ENCODE measurements around the gene KRTAP10-2. TPM values are rescaled to one million over a fixed set of nuclear protein-coding genes. Genes with fewer than 3 reads are reported as not detected.
"Not testable (repeated sequence)": the region's sequence is repeated elsewhere in the genome, so short reads cannot be mapped to it uniquely, and the experiment has no call there.

The KRTAP10-2 gene
- total RNA-seq, 1 experiment from 2014 or later, result not detected

DNA sequence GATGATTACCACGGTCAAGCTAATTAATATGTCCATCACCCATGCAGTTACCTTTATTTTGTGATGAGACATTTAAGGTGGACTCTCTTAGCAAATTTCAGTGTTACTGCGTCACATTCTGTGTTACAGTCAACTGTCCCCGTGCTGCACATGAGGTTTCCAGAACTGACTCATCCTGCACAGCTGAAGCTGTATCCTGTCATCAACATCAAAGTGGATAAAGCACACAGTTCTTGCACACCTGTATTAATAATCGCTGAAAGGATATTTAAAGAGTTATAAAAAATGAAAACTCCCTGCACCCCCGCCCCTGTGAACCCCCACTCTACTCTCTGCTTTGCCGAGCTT, 32.5 kb upstream of the KRTAP10-2 start:
- CTCF ChIA-PET, result interaction anchor here (0.6 kb wide), 1 partner anchor 240 kb away, joined by 3 read pairs; no protein-coding TSS in a partner anchor
- Mint-ChIP-seq H3K27me3 (ENCODE audit: insufficient read depth, unreplicated experiment) (peaks cover 62% of the 10 kb centered on the region), H3K36me3 (ENCODE audit: insufficient read depth, unreplicated experiment) (no peaks in the 10 kb centered on the region), H3K27ac (ENCODE audit: low read depth, unreplicated experiment) (no peak overlapping the region), H3K4me3 (ENCODE audit: unreplicated experiment) (no peak overlapping the region), H3K9me3 (ENCODE audit: unreplicated experiment) (peaks cover 8% of the 10 kb centered on the region), H3K4me1 (ENCODE audit: insufficient read depth, unreplicated experiment) (no peaks in the 10 kb centered on the region)
- POLR2A ChIA-PET, result interaction anchor here (0.5 kb wide), 1 partner anchor 27 kb away, joined by 3 read pairs; no protein-coding TSS in a partner anchor
- intact Hi-C loops (cut with micrococcal nuclease), result no loop called here
- no peak for DNase-seq (ENCODE audit: unreplicated experiment)
- no TSS peak for BruUV-seq (replicated peaks)
- TF ChIP-seq CTCF (IDR thresholded peaks at IDR 0.05; ENCODE audit: unreplicated experiment), result no peak

DNA sequence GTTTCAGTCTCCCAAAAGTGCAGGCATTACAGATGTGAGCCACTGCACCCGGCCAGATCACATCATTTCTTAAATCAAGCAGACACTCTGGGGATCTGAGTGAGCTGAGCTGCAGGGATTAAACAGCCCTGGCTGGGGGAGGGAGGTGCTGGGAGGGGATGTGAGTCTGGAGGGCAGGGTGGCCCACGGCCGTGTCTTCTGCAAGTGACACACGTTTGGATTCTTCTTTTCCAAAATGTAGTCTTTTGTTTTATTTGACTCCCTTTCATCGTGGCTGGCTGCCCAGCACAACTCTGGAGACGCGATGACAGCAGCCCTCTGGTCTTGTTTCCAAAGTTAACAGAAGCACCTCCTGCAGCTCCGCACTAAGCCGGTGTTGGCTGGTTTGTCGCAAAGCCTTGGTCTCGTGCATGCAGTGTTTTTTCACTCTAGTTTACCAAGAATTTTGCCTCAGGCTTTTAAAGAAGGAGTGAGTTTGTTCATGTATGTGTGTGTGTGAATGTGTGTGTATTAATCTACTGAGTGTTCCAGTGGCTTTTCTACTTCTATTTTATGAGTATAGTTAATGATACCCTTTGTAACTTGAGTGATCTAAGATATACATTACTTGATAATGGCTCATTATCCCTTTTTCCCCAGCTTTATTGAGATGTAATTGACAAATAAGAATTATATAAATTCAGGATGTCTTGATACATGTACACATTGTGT, 31.9 kb upstream of the KRTAP10-2 start:
- Mint-ChIP-seq H3K36me3 (ENCODE audit: insufficient read depth, unreplicated experiment) (no peaks in the 10 kb centered on the region), H3K27ac (ENCODE audit: low read depth, unreplicated experiment) (no peak overlapping the region), H3K4me3 (ENCODE audit: unreplicated experiment) (no peak overlapping the region), H3K9me3 (ENCODE audit: unreplicated experiment) (peaks cover 8% of the 10 kb centered on the region), H3K27me3 (ENCODE audit: insufficient read depth, unreplicated experiment) (peaks cover 61% of the 10 kb centered on the region), H3K4me1 (ENCODE audit: insufficient read depth, unreplicated experiment) (no peaks in the 10 kb centered on the region)
- POLR2A ChIA-PET, result interaction anchor here (0.6 kb wide), 1 partner anchor 47 kb away, joined by 3 read pairs; no protein-coding TSS in a partner anchor
- DNase-seq (ENCODE audit: unreplicated experiment), result no peak
- intact Hi-C loops (cut with micrococcal nuclease), result no loop called here
- CTCF ChIA-PET, result interaction anchor here (0.6 kb wide), 1 partner anchor 239 kb away, joined by 3 read pairs; no protein-coding TSS in a partner anchor
- BruUV-seq (replicated peaks), result no TSS peak
- TF ChIP-seq CTCF (IDR thresholded peaks at IDR 0.05; ENCODE audit: unreplicated experiment), result no peak

DNA sequence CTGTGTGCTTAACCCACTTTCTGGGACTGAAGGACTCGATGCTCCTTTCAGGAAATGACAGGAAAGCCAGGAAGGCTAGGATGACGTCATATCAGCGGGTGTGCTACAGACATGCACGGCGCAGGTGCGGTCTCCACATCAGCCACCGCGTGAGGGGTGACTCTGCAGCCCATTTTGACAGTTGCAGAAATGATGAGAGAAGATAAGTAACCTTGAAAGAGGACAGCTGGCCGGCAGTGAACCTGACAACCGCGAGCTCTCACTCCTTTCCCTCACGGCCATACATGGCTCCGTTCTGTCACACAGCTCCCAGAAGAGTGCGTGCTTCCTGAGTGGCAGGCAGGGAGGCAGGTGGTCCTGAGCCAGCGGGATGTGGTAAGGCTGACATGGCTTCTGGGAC, 30.8 kb upstream of the KRTAP10-2 start:
- DNase-seq (ENCODE audit: unreplicated experiment), result no peak
- ChIA-PET CTCF (no interaction called here), POLR2A (no interaction called here)
- no peaks in the 10 kb centered on the region for H3K4me1 Mint-ChIP-seq (ENCODE audit: insufficient read depth, unreplicated experiment)
- peaks cover 14% of the 10 kb centered on the region for H3K9me3 Mint-ChIP-seq (ENCODE audit: unreplicated experiment)
- no peak for TF ChIP-seq CTCF (IDR thresholded peaks at IDR 0.05; ENCODE audit: unreplicated experiment)
- intact Hi-C loops (cut with micrococcal nuclease), result no loop called here
- no TSS peak for BruUV-seq (replicated peaks)
- H3K27ac Mint-ChIP-seq (ENCODE audit: low read depth, unreplicated experiment), result no peak overlapping the region
- peaks cover 49% of the 10 kb centered on the region for H3K27me3 Mint-ChIP-seq (ENCODE audit: insufficient read depth, unreplicated experiment)
- no peaks in the 10 kb centered on the region for H3K36me3 Mint-ChIP-seq (ENCODE audit: insufficient read depth, unreplicated experiment)
- H3K4me3 Mint-ChIP-seq (ENCODE audit: unreplicated experiment), result no peak overlapping the region

GRCh38 chr21:44581158-44581557, 29.9 kb upstream of the KRTAP10-2 start:
- peaks cover 16% of the 10 kb centered on the region for H3K9me3 Mint-ChIP-seq (ENCODE audit: unreplicated experiment)
- no peak for TF ChIP-seq CTCF (IDR thresholded peaks at IDR 0.05; ENCODE audit: unreplicated experiment)
- CTCF ChIA-PET, result no interaction called here
- H3K4me1 Mint-ChIP-seq (ENCODE audit: insufficient read depth, unreplicated experiment), result no peaks in the 10 kb centered on the region
- intact Hi-C loops (cut with micrococcal nuclease), result no loop called here
- no peak overlapping the region for H3K27ac Mint-ChIP-seq (ENCODE audit: low read depth, unreplicated experiment)
- POLR2A ChIA-PET, result no interaction called here
- BruUV-seq (replicated peaks), result no TSS peak
- H3K36me3 Mint-ChIP-seq (ENCODE audit: insufficient read depth, unreplicated experiment), result no peaks in the 10 kb centered on the region
- peaks cover 40% of the 10 kb centered on the region for H3K27me3 Mint-ChIP-seq (ENCODE audit: insufficient read depth, unreplicated experiment)
- DNase-seq (ENCODE audit: unreplicated experiment), result no peak
- no peak overlapping the region for H3K4me3 Mint-ChIP-seq (ENCODE audit: unreplicated experiment)

- CTCF ChIA-PET, result interaction anchor here (0.5 kb wide), 1 partner anchor 10 kb away, joined by 3 read pairs; no protein-coding TSS in a partner anchor
- H3K36me3 Mint-ChIP-seq (ENCODE audit: insufficient read depth, unreplicated experiment); H3K4me3 Mint-ChIP-seq (ENCODE audit: unreplicated experiment); BruUV-seq (replicated peaks); DNase-seq (ENCODE audit: unreplicated experiment); intact Hi-C loops (cut with micrococcal nuclease); H3K27ac Mint-ChIP-seq (ENCODE audit: low read depth, unreplicated experiment); H3K4me1 Mint-ChIP-seq (ENCODE audit: insufficient read depth, unreplicated experiment); POLR2A ChIA-PET: not testable (repeated sequence)
- Mint-ChIP-seq H3K9me3 (ENCODE audit: unreplicated experiment) (peaks cover 16% of the 10 kb centered on the region), H3K27me3 (ENCODE audit: insufficient read depth, unreplicated experiment) (peaks cover 40% of the 10 kb centered on the region)
These were observed 29.0 kb upstream of the KRTAP10-2 start, which contains the start of gene KRTAP10-5 for GRCh38 chr21:44580231-44580821. Gene KRTAP10-5 (minus strand): TSS chr21:44580604. CDS start chr21:44580578, 26 bp downstream.
